ENCODE measurements around the gene PTPRM.

DNA sequence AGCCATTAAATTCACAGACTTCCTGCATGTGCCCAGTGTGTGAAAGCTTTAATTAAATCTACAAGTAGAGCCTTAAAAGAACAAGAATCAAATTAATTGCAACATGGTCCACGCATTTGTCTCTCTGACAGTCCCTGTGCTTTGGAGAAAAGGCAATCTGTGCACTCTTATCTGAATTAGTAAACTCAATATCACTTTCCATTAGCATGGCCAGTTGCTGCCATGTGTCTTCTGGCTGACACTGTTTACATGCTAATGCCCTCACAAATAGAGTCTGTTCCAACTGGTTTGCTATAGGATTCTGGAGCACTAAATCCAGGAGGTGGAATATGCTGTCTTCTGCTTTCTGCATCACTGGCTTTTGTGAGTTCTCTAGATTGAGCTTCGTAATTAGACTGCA lies 607.7 kb downstream of the PTPRM start:
- TF ChIP-seq TAF1 (conservative IDR thresholded peaks at IDR 0.05): no peak
- no peak for TF ChIP-seq CTCF (IDR thresholded peaks at IDR 0.05; ENCODE audit: low read depth, low read length, missing input control)
